Vagina (tissue), 2 donors: ENCODE results near the gene CAMK2N1. TPM values are rescaled to one million over a fixed set of nuclear protein-coding genes. Genes with fewer than 3 reads are reported as not detected.

ENCODE experiments used
- DNase-seq, 2 donors: peaks; one replicate each; pipeline ENCODE4 v3.0.0-alpha.2; 2017; ENCODE audit errors: extremely low spot score in 2 of 2
- H3K27ac ChIP-seq: fragments of 200-600 bp; sonication (generic); one replicate; pipeline ENCODE4 v1.5.1; 2019
- H3K27me3 ChIP-seq: fragments of 200-600 bp; sonication (generic); one replicate; pipeline ENCODE4 v1.5.1; 2019
- H3K36me3 ChIP-seq, 2 donors: fragments of 200-600 bp; sonication (generic); one replicate each; pipeline ENCODE4 v1.5.1; 2017 to 2019
- H3K4me1 ChIP-seq: fragments of 200-600 bp; sonication (generic); one replicate; pipeline ENCODE4 v1.5.1; 2019
- H3K4me3 ChIP-seq, 2 donors: fragments of 200-600 bp; sonication (generic); 1 replicate in 1 of 2; 2 replicates in 1 of 2; pipeline ENCODE4 v1.5.1; 2016 to 2019
- H3K9me3 ChIP-seq: fragments of 200-600 bp; sonication (generic); one replicate; pipeline ENCODE4 v1.5.1; 2019
- CTCF ChIP-seq, 3 experiments: fragments of 450-650 bp in 2 of 3; fragments of 200-600 bp in 1 of 3; sonication (generic) in 1 of 3; IDR thresholded peaks; one replicate each; pipeline ENCODE4 v1.5.1; 2017 to 2019; ENCODE audit warnings: antibody characterized with exemption in 3 of 3, mild to moderate bottlenecking in 2 of 3, moderate library complexity in 2 of 3
- POLR2A ChIP-seq, 2 donors: fragments of 450-650 bp; IDR thresholded peaks; one replicate each; pipeline ENCODE4 v1.6.1; 2017; ENCODE audit warnings: antibody characterized with exemption in 2 of 2, mild to moderate bottlenecking in 2 of 2, moderate library complexity in 2 of 2
- POLR2AphosphoS5 ChIP-seq, 2 donors: sonication (generic); formaldehyde crosslinking; IDR thresholded peaks; one replicate each; pipeline ENCODE4 v1.9.0; 2017; ENCODE audit warnings: antibody characterized with exemption in 2 of 2, mild to moderate bottlenecking in 2 of 2, low read depth in 1 of 2; ENCODE audit not compliant: insufficient read depth in 1 of 2
- intact Hi-C: fragments of 100-400 bp; cut with DNase I; formaldehyde crosslinking; loops from one replicate; pipeline ENCODE4 v1.15.1; 2023
- total RNA-seq: library from RNA; depleted of rRNA; stranded (reverse); fragments of >200 nt; gene quantifications from one replicate; pipeline ENCODE4 v1.2.3, GENCODE V29; 2016

Gene CAMK2N1
- total RNA-seq, 1 donor from 2014 or later, result 18.9 TPM

GRCh38 chr1:20511518-20512428 is 25.8 kb upstream of the CAMK2N1 start:
- intact Hi-C loops, result no loop called here
- no peaks in the 10 kb centered on the region for H3K9me3 ChIP-seq
- H3K27me3 ChIP-seq, result no peaks in the 10 kb centered on the region
- DNase-seq, result no peak
- H3K4me3 ChIP-seq, result no peak overlapping the region
- no peaks in the 10 kb centered on the region for H3K36me3 ChIP-seq
- no peak overlapping the region for H3K27ac ChIP-seq
- peaks cover 7% of the 10 kb centered on the region for H3K4me1 ChIP-seq
- no peak for TF ChIP-seq POLR2A (IDR thresholded peaks at IDR 0.05)
- no peak for TF ChIP-seq CTCF (IDR thresholded peaks at IDR 0.05)
- no peak for TF ChIP-seq POLR2AphosphoS5 (IDR thresholded peaks at IDR 0.05; ENCODE audit: insufficient read depth in 1 of 2, low read depth in 1 of 2)

GRCh38 chr1:20508411-20508771 is 22.4 kb upstream of the CAMK2N1 start:
- Histone ChIP-seq H3K27me3 (no peaks in the 10 kb centered on the region), H3K36me3 (no peaks in the 10 kb centered on the region), H3K27ac (peak overlapping the region; percentile 80), H3K9me3 (no peaks in the 10 kb centered on the region), H3K4me3 (peak overlapping the region; percentile 90 to 98), H3K4me1 (peaks cover 27% of the 10 kb centered on the region)
- no peak for DNase-seq
- TF ChIP-seq POLR2A (IDR thresholded peaks at IDR 0.05), result no peak
- no peak for TF ChIP-seq POLR2AphosphoS5 (IDR thresholded peaks at IDR 0.05; ENCODE audit: insufficient read depth in 1 of 2, low read depth in 1 of 2)
- intact Hi-C loops, result no loop called here

GRCh38 chr1:20507564-20508410 is 21.8 kb upstream of the CAMK2N1 start, which contains the start of gene MUL1:
Gene MUL1 (minus strand): TSS chr1:20508151. CDS start chr1:20508024, 127 bp downstream.
- Histone ChIP-seq H3K27ac (peak within 1 kb of the TSS; percentile 80), H3K27me3 (no peaks in the 10 kb centered on the region), H3K9me3 (no peaks in the 10 kb centered on the region), H3K36me3 (no peaks in the 10 kb centered on the region), H3K4me1 (peaks cover 27% of the 10 kb centered on the region), H3K4me3 (peak within 1 kb of the TSS; percentile 90 to 98)
- TF ChIP-seq CTCF (IDR thresholded peaks at IDR 0.05), result no peak
- peak; percentile 88 to 91 for TF ChIP-seq POLR2AphosphoS5 (IDR thresholded peaks at IDR 0.05; ENCODE audit: insufficient read depth in 1 of 2, low read depth in 1 of 2)
- peak in 1 of 2 donors; percentile 26 for TF ChIP-seq POLR2A (IDR thresholded peaks at IDR 0.05)
- DNase-seq, result no peak
- intact Hi-C loops, result no loop called here

GRCh38 chr1:20507248-20507563 is 21.2 kb upstream of the CAMK2N1 start:
- peaks cover 0 to 3% of the 10 kb centered on the region in 2 donors for H3K36me3 ChIP-seq
- TF ChIP-seq POLR2A (IDR thresholded peaks at IDR 0.05) (no peak), POLR2AphosphoS5 (IDR thresholded peaks at IDR 0.05; ENCODE audit: insufficient read depth in 1 of 2, low read depth in 1 of 2) (no peak), CTCF (IDR thresholded peaks at IDR 0.05) (no peak)
- peak overlapping the region; percentile 80 for H3K27ac ChIP-seq
- intact Hi-C loops, result no loop called here
- H3K4me1 ChIP-seq, result peaks cover 27% of the 10 kb centered on the region
- no peak for DNase-seq
- no peaks in the 10 kb centered on the region for H3K9me3 ChIP-seq
- H3K27me3 ChIP-seq, result no peaks in the 10 kb centered on the region
- peak overlapping the region; percentile 90 to 98 for H3K4me3 ChIP-seq

- TF ChIP-seq POLR2A (IDR thresholded peaks at IDR 0.05) (no peak), POLR2AphosphoS5 (IDR thresholded peaks at IDR 0.05; ENCODE audit: insufficient read depth in 1 of 2, low read depth in 1 of 2) (no peak), CTCF (IDR thresholded peaks at IDR 0.05) (no peak)
- Histone ChIP-seq H3K4me1 (peaks cover 27% of the 10 kb centered on the region), H3K9me3 (no peaks in the 10 kb centered on the region), H3K27ac (no peak overlapping the region), H3K36me3 (peaks cover 0 to 21% of the 10 kb centered on the region in 2 donors), H3K4me3 (no peak overlapping the region), H3K27me3 (no peaks in the 10 kb centered on the region)
- intact Hi-C loops, result no loop called here
- no peak for DNase-seq
These were observed 19.5 kb upstream of the CAMK2N1 start for GRCh38 chr1:20505488-20505887.
